Liver (tissue), 3 donors: ENCODE results near the gene ATXN1.

ENCODE experiments used
- EGR1 ChIP-seq, 2 donors: IDR thresholded peaks; 2 replicates each; pipeline ENCODE4 v1.6.1; 2016 to 2018; ENCODE audit warnings: antibody characterized with exemption in 2 of 2, low read depth in 2 of 2
- FOXA1 ChIP-seq: IDR thresholded peaks from 2 replicates; pipeline ENCODE4 v1.6.1; 2016; ENCODE audit warnings: antibody characterized with exemption
- GABPA ChIP-seq, 2 donors: IDR thresholded peaks in 1 of 2; conservative IDR thresholded peaks in 1 of 2; 2 replicates each; pipeline ENCODE4 v1.6.1; 2016; ENCODE audit warnings: antibody characterized with exemption in 2 of 2, mild to moderate bottlenecking in 1 of 2, moderate library complexity in 1 of 2
- HNF4G ChIP-seq: IDR thresholded peaks from 2 replicates; pipeline ENCODE4 v1.6.1; 2016; ENCODE audit warnings: antibody characterized with exemption
- JUND ChIP-seq, 2 donors: IDR thresholded peaks; 2 replicates each; pipeline ENCODE4 v1.6.1; 2016; ENCODE audit warnings: antibody characterized with exemption in 2 of 2
- RXRA ChIP-seq, 2 donors: IDR thresholded peaks; 2 replicates each; pipeline ENCODE4 v1.6.1; 2017 to 2018; ENCODE audit warnings: antibody characterized with exemption in 2 of 2, mild to moderate bottlenecking in 1 of 2
- SP1 ChIP-seq: IDR thresholded peaks from 2 replicates; pipeline ENCODE4 v1.6.1; 2018; ENCODE audit warnings: antibody characterized with exemption, mild to moderate bottlenecking
- TAF1 ChIP-seq: conservative IDR thresholded peaks from 2 replicates; pipeline ENCODE4 v1.6.1; 2016; ENCODE audit warnings: antibody characterized with exemption, mild to moderate bottlenecking
- YY1 ChIP-seq: IDR thresholded peaks from 2 replicates; pipeline ENCODE4 v1.6.1; 2016; ENCODE audit warnings: antibody characterized with exemption, mild to moderate bottlenecking
- TF ChIP-seq, protein P1 (sequence below): fragments of 150-350 bp; IDR thresholded peaks from 2 replicates; pipeline ENCODE4 v1.5.1; 2017; ENCODE audit warnings: improper control_type of control experiment, low read depth, low read length; ENCODE audit not compliant: missing input control
- TF ChIP-seq, protein P2 (sequence below): IDR thresholded peaks from 2 replicates; pipeline ENCODE4 v1.6.1; 2016; ENCODE audit warnings: antibody characterized with exemption, mild to moderate bottlenecking
- TF ChIP-seq, protein P3 (sequence below): IDR thresholded peaks from 2 replicates; pipeline ENCODE4 v1.6.1; 2016; ENCODE audit warnings: antibody characterized with exemption
- TF ChIP-seq, protein P4 (sequence below): IDR thresholded peaks from 2 replicates; pipeline ENCODE4 v1.6.1; 2016; ENCODE audit warnings: antibody characterized with exemption
- donor health status: healthy.
- donor health status: healthy.

DNA sequence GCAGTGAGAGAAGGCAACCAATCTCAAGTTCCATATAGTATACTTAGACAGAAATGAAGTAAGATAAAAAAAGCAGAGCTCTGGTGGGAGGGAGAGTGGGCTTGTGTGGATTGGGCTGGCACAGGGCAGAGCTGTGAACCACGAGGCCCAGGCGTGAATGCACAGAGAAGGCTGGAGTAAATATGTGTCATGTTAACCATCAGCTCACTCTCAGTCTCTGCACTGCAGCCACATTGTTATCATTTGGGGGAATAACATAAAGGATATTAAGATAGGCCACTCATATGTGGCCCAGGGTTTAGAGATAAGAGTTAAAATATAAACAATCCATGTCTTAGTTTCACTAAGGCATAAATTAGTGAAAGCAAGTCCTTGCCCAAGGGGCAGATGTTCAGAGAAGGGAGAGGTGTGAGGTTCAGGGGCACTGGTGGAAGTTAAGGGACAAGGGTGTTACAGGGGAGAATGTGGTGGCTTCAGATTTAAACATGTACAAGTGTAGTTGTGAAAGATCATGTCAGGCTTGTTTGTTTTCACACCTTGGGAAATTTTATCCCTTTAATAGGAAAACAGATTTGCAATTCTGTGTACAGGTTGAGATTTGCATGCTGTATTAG lies 508.5 kb downstream of the ATXN1 start:
- TF ChIP-seq, protein P1, sequence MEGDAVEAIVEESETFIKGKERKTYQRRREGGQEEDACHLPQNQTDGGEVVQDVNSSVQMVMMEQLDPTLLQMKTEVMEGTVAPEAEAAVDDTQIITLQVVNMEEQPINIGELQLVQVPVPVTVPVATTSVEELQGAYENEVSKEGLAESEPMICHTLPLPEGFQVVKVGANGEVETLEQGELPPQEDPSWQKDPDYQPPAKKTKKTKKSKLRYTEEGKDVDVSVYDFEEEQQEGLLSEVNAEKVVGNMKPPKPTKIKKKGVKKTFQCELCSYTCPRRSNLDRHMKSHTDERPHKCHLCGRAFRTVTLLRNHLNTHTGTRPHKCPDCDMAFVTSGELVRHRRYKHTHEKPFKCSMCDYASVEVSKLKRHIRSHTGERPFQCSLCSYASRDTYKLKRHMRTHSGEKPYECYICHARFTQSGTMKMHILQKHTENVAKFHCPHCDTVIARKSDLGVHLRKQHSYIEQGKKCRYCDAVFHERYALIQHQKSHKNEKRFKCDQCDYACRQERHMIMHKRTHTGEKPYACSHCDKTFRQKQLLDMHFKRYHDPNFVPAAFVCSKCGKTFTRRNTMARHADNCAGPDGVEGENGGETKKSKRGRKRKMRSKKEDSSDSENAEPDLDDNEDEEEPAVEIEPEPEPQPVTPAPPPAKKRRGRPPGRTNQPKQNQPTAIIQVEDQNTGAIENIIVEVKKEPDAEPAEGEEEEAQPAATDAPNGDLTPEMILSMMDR = no peak
- TF ChIP-seq, protein P2, sequence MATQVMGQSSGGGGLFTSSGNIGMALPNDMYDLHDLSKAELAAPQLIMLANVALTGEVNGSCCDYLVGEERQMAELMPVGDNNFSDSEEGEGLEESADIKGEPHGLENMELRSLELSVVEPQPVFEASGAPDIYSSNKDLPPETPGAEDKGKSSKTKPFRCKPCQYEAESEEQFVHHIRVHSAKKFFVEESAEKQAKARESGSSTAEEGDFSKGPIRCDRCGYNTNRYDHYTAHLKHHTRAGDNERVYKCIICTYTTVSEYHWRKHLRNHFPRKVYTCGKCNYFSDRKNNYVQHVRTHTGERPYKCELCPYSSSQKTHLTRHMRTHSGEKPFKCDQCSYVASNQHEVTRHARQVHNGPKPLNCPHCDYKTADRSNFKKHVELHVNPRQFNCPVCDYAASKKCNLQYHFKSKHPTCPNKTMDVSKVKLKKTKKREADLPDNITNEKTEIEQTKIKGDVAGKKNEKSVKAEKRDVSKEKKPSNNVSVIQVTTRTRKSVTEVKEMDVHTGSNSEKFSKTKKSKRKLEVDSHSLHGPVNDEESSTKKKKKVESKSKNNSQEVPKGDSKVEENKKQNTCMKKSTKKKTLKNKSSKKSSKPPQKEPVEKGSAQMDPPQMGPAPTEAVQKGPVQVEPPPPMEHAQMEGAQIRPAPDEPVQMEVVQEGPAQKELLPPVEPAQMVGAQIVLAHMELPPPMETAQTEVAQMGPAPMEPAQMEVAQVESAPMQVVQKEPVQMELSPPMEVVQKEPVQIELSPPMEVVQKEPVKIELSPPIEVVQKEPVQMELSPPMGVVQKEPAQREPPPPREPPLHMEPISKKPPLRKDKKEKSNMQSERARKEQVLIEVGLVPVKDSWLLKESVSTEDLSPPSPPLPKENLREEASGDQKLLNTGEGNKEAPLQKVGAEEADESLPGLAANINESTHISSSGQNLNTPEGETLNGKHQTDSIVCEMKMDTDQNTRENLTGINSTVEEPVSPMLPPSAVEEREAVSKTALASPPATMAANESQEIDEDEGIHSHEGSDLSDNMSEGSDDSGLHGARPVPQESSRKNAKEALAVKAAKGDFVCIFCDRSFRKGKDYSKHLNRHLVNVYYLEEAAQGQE = no peak
- no peak for TF ChIP-seq HNF4G
- TF ChIP-seq, protein P3, sequence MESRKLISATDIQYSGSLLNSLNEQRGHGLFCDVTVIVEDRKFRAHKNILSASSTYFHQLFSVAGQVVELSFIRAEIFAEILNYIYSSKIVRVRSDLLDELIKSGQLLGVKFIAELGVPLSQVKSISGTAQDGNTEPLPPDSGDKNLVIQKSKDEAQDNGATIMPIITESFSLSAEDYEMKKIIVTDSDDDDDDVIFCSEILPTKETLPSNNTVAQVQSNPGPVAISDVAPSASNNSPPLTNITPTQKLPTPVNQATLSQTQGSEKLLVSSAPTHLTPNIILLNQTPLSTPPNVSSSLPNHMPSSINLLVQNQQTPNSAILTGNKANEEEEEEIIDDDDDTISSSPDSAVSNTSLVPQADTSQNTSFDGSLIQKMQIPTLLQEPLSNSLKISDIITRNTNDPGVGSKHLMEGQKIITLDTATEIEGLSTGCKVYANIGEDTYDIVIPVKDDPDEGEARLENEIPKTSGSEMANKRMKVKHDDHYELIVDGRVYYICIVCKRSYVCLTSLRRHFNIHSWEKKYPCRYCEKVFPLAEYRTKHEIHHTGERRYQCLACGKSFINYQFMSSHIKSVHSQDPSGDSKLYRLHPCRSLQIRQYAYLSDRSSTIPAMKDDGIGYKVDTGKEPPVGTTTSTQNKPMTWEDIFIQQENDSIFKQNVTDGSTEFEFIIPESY = no peak
- TF ChIP-seq, protein P4, sequence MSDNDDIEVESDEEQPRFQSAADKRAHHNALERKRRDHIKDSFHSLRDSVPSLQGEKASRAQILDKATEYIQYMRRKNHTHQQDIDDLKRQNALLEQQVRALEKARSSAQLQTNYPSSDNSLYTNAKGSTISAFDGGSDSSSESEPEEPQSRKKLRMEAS = no peak
- TF ChIP-seq TAF1 = no peak
- TF ChIP-seq YY1 = no peak
- no peak for TF ChIP-seq GABPA (IDR thresholded peaks at IDR 0.05 in 1 of 2, conservative IDR thresholded peaks at IDR 0.05 in 1 of 2)
- no peak for TF ChIP-seq JUND (IDR thresholded peaks at IDR 0.05)
- TF ChIP-seq EGR1 (IDR thresholded peaks at IDR 0.05; ENCODE audit: low read depth in 2 of 2) = no peak
- no peak for TF ChIP-seq SP1
- TF ChIP-seq FOXA1 = no peak
- no peak for TF ChIP-seq RXRA (IDR thresholded peaks at IDR 0.05)
